Measurements from ENCODE around the gene ASAP2.

Gene ASAP2

DNA sequence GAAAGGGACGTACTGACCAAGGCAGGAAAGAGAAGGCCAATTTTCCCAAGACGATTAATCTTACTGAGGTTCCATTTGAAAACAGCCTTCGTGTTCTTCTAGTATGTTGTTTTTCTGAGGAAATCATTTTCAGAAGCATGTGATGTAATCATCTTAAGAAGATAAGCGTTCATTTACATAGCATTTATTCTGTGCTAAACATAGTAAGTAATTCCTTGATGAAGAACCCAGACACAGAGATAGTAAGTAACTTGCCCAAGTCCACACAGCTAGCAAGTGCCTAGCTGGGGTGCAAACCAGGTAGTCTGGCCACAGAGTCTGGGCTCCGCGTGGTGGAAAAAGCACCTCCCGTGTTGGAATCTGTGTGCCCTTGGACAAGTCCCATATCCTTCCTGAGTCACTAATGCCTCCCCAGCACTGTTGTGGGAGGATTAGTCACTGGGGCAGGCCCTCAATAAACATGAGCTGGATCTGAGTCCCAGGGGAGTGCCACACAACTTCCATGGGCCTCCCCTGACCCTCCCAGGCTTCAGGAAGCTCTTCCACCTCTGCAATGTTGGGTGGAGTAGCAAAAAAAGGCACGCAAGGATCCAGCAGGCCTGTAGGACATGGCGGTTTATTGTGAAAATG, 26.9 kb upstream of the ASAP2 start:
- DNase-seq (ENCODE audit: low read depth, low spot score), result no peak

DNA sequence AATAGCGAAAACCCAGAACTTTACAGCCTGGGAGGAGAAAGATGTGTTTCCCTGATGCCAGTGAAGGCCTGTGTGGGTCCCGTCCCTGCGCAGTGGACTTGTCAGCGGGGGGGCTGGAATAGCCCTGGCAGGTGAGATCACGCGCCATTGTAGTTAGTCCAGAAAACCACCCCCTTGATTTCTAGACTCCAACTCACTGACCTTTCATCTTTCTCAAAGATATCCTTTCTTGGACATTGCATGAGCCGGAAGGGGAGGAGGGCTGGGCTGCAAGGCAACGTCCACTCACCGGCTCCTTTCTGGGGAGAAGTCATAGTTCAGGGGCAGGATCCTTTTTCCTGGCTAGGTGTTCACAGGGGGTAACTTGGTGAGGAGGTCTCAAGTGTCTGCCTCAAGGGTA, 22.3 kb upstream of the ASAP2 start:
- no peak for DNase-seq (ENCODE audit: low read depth, low spot score)

- DNase-seq (ENCODE audit: low read depth, low spot score), result no peak
Observed at GRCh38 chr2:9187620-9188214, 18.9 kb upstream of the ASAP2 start.

GRCh38 chr2:9188823-9189222, 17.8 kb upstream of the ASAP2 start:
- no peak for DNase-seq (ENCODE audit: low read depth, low spot score)

DNA sequence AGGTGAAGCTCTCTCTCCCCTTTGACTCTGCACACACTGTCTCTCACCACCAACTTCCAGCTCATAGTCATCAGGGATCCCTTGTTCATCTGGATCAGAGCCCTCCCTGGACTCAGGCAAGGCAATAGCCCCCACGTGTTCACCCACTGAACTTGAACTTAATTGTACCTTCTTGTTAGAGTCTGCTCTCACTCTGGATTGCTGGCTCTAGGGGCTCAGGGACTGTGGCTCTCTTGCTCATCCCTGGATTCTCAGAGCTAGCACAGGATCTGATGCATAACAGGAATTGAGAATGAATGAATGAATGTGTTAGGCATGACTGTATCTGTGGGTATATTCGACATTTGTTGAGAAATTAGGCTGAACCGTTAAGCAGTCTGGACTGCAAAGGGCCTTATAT, 16.7 kb upstream of the ASAP2 start:
- DNase-seq (ENCODE audit: low read depth, low spot score), result no peak

DNA sequence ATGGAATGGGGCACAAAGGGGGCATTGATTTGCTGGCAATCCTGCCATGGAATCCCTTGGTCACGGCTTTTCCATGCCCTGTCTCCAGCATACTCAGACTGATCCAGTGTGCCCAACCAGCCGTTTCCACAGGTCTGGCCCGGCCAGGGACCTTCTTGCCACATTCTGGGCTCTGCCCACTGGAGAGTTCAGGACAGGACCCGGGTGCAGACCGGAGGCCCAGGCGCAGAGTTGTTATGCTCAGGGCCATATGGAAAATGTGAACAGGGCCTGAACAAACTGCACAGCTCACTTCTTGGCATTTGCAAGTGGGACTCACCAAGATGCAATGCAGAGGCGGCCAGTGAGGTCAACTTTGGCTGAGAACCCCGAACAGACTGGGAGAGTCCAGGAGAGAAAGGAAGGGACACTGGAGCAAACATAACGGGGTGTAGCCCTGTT, 15.6 kb upstream of the ASAP2 start:
- DNase-seq (ENCODE audit: low read depth, low spot score), result no peak

DNA sequence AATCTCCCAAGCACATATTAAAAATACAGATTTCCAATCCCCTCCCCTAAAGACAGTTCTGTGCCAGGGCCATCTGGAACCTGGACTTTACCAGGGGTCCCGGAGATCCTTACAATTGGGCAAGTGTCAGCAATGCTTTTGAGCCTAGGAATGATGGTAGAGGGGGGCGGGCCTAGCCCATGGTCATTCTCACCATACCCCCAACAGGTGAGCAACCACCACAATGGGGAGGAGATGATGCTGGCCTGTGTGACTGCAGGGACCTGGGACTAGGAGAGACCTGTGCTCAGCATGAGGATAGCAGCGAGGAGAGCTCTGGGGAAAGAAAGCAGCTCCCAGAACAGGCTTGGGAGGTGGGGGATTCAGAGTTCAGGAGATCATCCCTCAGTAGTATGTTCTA, 13.9 kb upstream of the ASAP2 start:
- no peak for DNase-seq (ENCODE audit: low read depth, low spot score)

- DNase-seq (ENCODE audit: low read depth, low spot score), result no peak
Observed at GRCh38 chr2:9194352-9194751, 12.3 kb upstream of the ASAP2 start.

GRCh38 chr2:9196637-9197036, 10.0 kb upstream of the ASAP2 start:
- no peak for DNase-seq (ENCODE audit: low read depth, low spot score)

DNA sequence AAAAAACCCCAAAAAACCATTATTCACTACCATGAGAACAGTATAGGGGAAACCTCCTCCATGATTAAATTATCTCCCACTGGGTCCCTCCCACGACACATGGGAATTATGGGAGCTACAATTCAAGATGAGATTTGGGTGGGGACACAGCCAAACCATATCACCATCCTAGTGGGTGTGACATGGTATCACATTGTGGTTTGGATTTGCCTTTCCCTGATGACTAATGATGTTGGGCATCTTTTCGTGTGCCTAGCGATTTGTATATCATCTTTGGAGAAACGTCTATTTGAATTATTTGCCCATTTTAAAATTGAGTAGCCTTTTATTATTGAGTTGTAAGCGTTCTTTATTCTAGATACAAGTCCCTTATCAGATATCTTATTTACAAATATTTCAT, 8.7 kb upstream of the ASAP2 start:
- no peak for DNase-seq (ENCODE audit: low read depth, low spot score)

GRCh38 chr2:9199716-9200632, 6.6 kb upstream of the ASAP2 start:
- no peak for DNase-seq (ENCODE audit: low read depth, low spot score)

DNA sequence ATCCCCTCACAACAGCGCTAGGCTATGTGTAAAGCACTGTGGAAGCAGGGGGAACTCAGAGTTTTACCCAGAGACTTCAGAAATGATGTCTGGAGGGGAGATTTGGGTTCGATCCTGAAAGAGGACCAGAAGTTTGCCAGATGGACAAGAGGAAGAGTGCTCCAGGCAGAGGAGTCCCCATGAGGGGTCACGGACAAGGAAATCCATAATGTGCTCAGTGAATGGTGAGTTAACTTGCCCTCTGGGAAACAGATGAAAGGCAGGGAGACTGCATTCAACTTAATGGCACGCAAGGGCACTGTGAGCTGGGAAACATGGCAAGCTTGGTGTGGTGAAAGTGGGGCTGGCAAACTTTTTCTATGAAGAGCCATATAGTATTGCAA, 6.0 kb upstream of the ASAP2 start:
- DNase-seq (ENCODE audit: low read depth, low spot score), result no peak

GRCh38 chr2:9201185-9201891, 5.3 kb upstream of the ASAP2 start:
- DNase-seq (ENCODE audit: low read depth, low spot score), result no peak

GRCh38 chr2:9203006-9203405, 3.6 kb upstream of the ASAP2 start:
- no peak for DNase-seq (ENCODE audit: low read depth, low spot score)

DNA sequence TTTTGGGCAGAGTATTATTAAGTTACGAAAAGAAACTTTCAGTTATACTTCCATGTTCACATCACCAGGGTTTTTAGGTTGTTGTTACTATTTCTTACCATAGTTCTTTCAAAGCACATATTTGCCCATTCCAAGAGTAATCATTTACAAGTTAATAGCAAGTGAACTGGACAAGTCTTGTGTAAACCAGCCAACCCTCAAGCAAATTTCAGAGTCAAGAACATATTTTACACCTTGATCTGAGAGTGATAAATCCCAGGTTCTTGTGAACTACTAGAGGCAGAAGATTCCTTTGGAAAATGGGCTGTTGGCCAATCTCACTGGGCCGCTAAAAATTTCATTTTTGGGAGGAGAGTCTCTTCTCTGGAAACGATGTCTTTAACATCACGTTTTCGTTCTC, 2.7 kb upstream of the ASAP2 start:
- DNase-seq (ENCODE audit: low read depth, low spot score), result no peak

DNA sequence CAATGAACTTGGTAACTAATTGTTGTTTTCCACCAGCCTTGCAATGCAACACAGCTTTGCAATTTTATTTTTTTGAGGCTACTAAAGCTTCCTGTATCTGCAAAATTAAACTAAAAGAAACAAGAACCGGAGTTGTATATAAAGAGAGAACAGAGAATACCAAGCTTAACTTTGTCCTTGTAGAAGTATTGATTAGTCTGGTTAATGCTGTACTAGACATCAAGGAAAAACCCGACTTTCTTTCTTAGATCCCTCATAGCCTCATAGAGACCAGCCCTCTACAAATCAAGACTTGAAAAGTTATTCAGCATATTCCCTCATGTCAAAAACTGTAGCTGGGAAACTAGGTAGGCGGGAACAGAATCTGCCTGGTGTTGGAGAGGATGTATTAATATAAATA, 1.7 kb upstream of the ASAP2 start:
- DNase-seq (ENCODE audit: low read depth, low spot score), result no peak

GRCh38 chr2:9205486-9205885, 1.1 kb upstream of the ASAP2 start:
- no peak for DNase-seq (ENCODE audit: low read depth, low spot score)

GRCh38 chr2:9206991-9207640, 504 bp downstream of the ASAP2 start:
- no peak for DNase-seq (ENCODE audit: low read depth, low spot score)

- no peak for DNase-seq (ENCODE audit: low read depth, low spot score)
Observed at GRCh38 chr2:9207641-9208311, 1.2 kb downstream of the ASAP2 start.

DNA sequence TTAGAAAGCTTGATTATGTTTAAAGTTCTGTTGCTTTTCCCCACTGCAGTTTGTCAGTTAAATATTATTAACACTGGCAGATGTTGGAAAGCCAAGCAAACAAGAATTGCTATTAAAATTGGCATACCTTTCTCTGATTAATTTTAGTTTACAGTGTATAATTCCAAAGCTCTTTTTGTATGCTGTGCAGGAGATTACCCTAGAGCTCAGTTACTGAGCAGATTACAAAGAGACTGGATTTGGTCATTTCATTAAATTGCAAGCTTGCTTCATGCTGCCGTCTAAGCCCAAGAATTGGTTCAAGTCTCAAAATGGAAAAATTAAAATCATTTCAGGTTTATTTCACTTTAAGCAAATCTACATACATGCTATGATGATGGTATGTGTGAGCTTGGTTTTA, 2.3 kb downstream of the ASAP2 start:
- no peak for DNase-seq (ENCODE audit: low read depth, low spot score)

GRCh38 chr2:9210030-9210429, 3.4 kb downstream of the ASAP2 start:
- DNase-seq (ENCODE audit: low read depth, low spot score), result no peak
